ENCODE results near the gene KLHL30.
A peak's percentile ranks its signal among the peaks of the same experiment; 100 is the strongest.

DNA sequence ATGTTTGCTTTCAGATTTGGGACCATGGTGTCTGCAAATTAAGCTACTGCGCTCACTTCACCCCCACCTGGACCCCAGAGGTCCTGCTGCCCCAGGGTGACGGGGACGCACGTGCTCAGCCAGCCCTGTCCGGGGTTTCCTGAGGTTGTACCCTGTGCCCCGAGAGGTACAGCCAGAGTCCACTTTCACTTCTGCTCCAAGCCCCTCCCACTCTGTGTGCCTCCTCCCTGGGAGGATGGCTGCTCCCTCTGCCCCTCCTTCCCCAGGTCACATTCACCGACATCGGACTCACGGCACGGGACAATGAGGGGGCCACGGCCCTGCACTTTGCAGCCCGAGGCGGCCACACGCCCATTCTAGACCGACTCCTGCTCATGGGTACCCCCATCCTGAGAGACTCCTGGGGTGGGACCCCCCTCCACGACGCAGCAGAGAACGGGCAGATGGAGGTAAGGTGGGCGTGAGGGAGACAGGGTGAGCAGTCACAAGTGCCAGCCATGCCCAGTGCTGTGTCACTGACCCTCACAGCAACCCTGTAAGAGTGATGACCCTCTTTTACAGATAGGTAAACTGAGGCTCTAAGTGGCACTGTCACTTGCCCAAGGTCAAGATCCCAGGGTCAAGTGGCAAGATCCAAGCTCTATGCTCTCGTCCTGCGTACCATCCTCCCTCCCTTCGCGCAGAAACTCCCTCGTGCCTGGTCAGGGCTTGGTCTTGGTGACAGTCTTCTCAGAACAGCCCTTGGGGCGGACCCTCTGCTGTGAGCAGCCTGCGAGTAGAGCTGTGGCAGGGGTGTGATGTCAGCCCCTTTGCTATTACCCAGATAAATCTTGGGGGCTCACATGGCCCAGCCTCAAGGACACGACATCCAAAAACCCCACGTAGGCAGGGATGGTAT is 30.7 kb upstream of the KLHL30 start:
- TF ChIP-seq, protein P1, sequence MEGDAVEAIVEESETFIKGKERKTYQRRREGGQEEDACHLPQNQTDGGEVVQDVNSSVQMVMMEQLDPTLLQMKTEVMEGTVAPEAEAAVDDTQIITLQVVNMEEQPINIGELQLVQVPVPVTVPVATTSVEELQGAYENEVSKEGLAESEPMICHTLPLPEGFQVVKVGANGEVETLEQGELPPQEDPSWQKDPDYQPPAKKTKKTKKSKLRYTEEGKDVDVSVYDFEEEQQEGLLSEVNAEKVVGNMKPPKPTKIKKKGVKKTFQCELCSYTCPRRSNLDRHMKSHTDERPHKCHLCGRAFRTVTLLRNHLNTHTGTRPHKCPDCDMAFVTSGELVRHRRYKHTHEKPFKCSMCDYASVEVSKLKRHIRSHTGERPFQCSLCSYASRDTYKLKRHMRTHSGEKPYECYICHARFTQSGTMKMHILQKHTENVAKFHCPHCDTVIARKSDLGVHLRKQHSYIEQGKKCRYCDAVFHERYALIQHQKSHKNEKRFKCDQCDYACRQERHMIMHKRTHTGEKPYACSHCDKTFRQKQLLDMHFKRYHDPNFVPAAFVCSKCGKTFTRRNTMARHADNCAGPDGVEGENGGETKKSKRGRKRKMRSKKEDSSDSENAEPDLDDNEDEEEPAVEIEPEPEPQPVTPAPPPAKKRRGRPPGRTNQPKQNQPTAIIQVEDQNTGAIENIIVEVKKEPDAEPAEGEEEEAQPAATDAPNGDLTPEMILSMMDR (conservative IDR thresholded peaks at IDR 0.05; ENCODE audit: low read length): peak; percentile 21; the same call in 1 of the 2 replicates
- TF ChIP-seq EZH2phosphoT487 (IDR thresholded peaks at IDR 0.05; ENCODE audit: borderline replicate concordance, low read depth, low read length): no peak
